Measurements from ENCODE around the gene COA1. TPM values are rescaled to one million over a fixed set of nuclear protein-coding genes. Genes with fewer than 3 reads are reported as not detected.
A peak's percentile ranks its signal among the peaks of the same experiment; 100 is the strongest.

The COA1 gene
- total RNA-seq, 1 experiment from 2014 or later, result 109 TPM

- BruUV-seq (replicated peaks), result no TSS peak
- H3K36me3 Mint-ChIP-seq (ENCODE audit: insufficient read depth, unreplicated experiment), result peaks cover 17% of the 10 kb centered on the region
- H3K9me3 Mint-ChIP-seq (ENCODE audit: low read depth, unreplicated experiment), result no peaks in the 10 kb centered on the region
- H3K4me1 Mint-ChIP-seq (ENCODE audit: low read depth, unreplicated experiment), result peaks cover 44% of the 10 kb centered on the region
- CTCF ChIA-PET, result interaction anchor here (0.6 to 0.9 kb wide), 2 partner anchors 12 to 1077 kb away, joined by 3 to 4 read pairs; no protein-coding TSS in a partner anchor
- intact Hi-C loops (cut with micrococcal nuclease; ENCODE audit: unreplicated experiment), result loop anchor here (1.0 kb wide), 1 partner anchor 15 kb away; no protein-coding TSS in a partner anchor
- peak overlapping the region; percentile 80 for H3K27ac Mint-ChIP-seq (ENCODE audit: unreplicated experiment)
- no peak overlapping the region for H3K4me3 Mint-ChIP-seq (ENCODE audit: low read depth, unreplicated experiment)
- DNase-seq, result no peak
- H3K27me3 Mint-ChIP-seq (ENCODE audit: unreplicated experiment), result no peaks in the 10 kb centered on the region
- TF ChIP-seq CTCF (IDR thresholded peaks at IDR 0.05; ENCODE audit: unreplicated experiment), result no peak
Observed at GRCh38 chr7:43659549-43659896, 69.8 kb downstream of the COA1 start.

- Mint-ChIP-seq H3K4me1 (ENCODE audit: low read depth, unreplicated experiment) (peaks cover 50% of the 10 kb centered on the region), H3K27me3 (ENCODE audit: unreplicated experiment) (no peaks in the 10 kb centered on the region), H3K36me3 (ENCODE audit: insufficient read depth, unreplicated experiment) (peaks cover 21% of the 10 kb centered on the region), H3K4me3 (ENCODE audit: low read depth, unreplicated experiment) (peak overlapping the region; percentile 50), H3K9me3 (ENCODE audit: low read depth, unreplicated experiment) (peaks cover 2% of the 10 kb centered on the region), H3K27ac (ENCODE audit: unreplicated experiment) (peak overlapping the region; percentile 80)
- no peak for DNase-seq
- no TSS peak for BruUV-seq (replicated peaks)
- CTCF ChIA-PET, result interaction anchor here (0.9 kb wide), 1 partner anchor 11 kb away, joined by 4 read pairs; no protein-coding TSS in a partner anchor
- no peak for TF ChIP-seq CTCF (IDR thresholded peaks at IDR 0.05; ENCODE audit: unreplicated experiment)
- intact Hi-C loops (cut with micrococcal nuclease; ENCODE audit: unreplicated experiment), result loop anchor here (1.0 kb wide), 1 partner anchor 15 kb away; no protein-coding TSS in a partner anchor
Observed at GRCh38 chr7:43658718-43659548, 70.4 kb downstream of the COA1 start.

- DNase-seq, result no peak
- intact Hi-C loops (cut with micrococcal nuclease; ENCODE audit: unreplicated experiment), result no loop called here
- peaks cover 56% of the 10 kb centered on the region for H3K4me1 Mint-ChIP-seq (ENCODE audit: low read depth, unreplicated experiment)
- H3K4me3 Mint-ChIP-seq (ENCODE audit: low read depth, unreplicated experiment), result no peak overlapping the region
- BruUV-seq (replicated peaks), result no TSS peak
- no peaks in the 10 kb centered on the region for H3K27me3 Mint-ChIP-seq (ENCODE audit: unreplicated experiment)
- CTCF ChIA-PET, result no interaction called here
- TF ChIP-seq CTCF (IDR thresholded peaks at IDR 0.05; ENCODE audit: unreplicated experiment), result no peak
- H3K9me3 Mint-ChIP-seq (ENCODE audit: low read depth, unreplicated experiment), result peaks cover 2% of the 10 kb centered on the region
- peaks cover 16% of the 10 kb centered on the region for H3K36me3 Mint-ChIP-seq (ENCODE audit: insufficient read depth, unreplicated experiment)
- H3K27ac Mint-ChIP-seq (ENCODE audit: unreplicated experiment), result peak overlapping the region; percentile 61
Observed at GRCh38 chr7:43656997-43657396, 72.3 kb downstream of the COA1 start.

- no TSS peak for BruUV-seq (replicated peaks)
- intact Hi-C loops (cut with micrococcal nuclease; ENCODE audit: unreplicated experiment), result no loop called here
- no peaks in the 10 kb centered on the region for H3K27me3 Mint-ChIP-seq (ENCODE audit: unreplicated experiment)
Observed at GRCh38 chr7:43655584-43655983, 73.7 kb downstream of the COA1 start.

More at GRCh38 chr7:43655584-43655983, 73.7 kb downstream of the COA1 start:
- H3K36me3 Mint-ChIP-seq (ENCODE audit: insufficient read depth, unreplicated experiment), result peaks cover 28% of the 10 kb centered on the region
- no peak overlapping the region for H3K4me3 Mint-ChIP-seq (ENCODE audit: low read depth, unreplicated experiment)
- DNase-seq, result no peak
- H3K4me1 Mint-ChIP-seq (ENCODE audit: low read depth, unreplicated experiment), result peaks cover 63% of the 10 kb centered on the region
- peaks cover 2% of the 10 kb centered on the region for H3K9me3 Mint-ChIP-seq (ENCODE audit: low read depth, unreplicated experiment)
- CTCF ChIA-PET, result no interaction called here
- H3K27ac Mint-ChIP-seq (ENCODE audit: unreplicated experiment), result no peak overlapping the region
- no peak for TF ChIP-seq CTCF (IDR thresholded peaks at IDR 0.05; ENCODE audit: unreplicated experiment)
